Measurements from ENCODE around the gene NSUN6.
"Not testable (repeated sequence)": the region's sequence is repeated elsewhere in the genome, so short reads cannot be mapped to it uniquely, and the experiment has no call there.

Gene NSUN6

GRCh38 chr10:18607503-18608378 lies 43.6 kb downstream of the NSUN6 start:
- no peak for DNase-seq (ENCODE audit: low spot score)

GRCh38 chr10:18606051-18606695 lies 45.2 kb downstream of the NSUN6 start:
- DNase-seq (ENCODE audit: low spot score): no peak

GRCh38 chr10:18601321-18601720 lies 50.1 kb downstream of the NSUN6 start:
- no peak for DNase-seq (ENCODE audit: low spot score)

GRCh38 chr10:18599392-18599791 lies 52.0 kb downstream of the NSUN6 start:
- DNase-seq (ENCODE audit: low spot score): no peak

GRCh38 chr10:18594574-18595156 lies 56.7 kb downstream of the NSUN6 start:
- DNase-seq (ENCODE audit: low spot score): no peak

GRCh38 chr10:18591141-18591540 lies 60.2 kb downstream of the NSUN6 start:
- DNase-seq (ENCODE audit: low spot score): not testable (repeated sequence)

- not testable (repeated sequence) for DNase-seq (ENCODE audit: low spot score)
Observed at GRCh38 chr10:18586637-18587036, 64.8 kb downstream of the NSUN6 start.

GRCh38 chr10:18583575-18584270 lies 67.7 kb downstream of the NSUN6 start:
- no peak for DNase-seq (ENCODE audit: low spot score)

GRCh38 chr10:18582803-18583202 lies 68.6 kb downstream of the NSUN6 start:
- no peak for DNase-seq (ENCODE audit: low spot score)

- no peak for DNase-seq (ENCODE audit: low spot score)
Observed at GRCh38 chr10:18577823-18578685, 73.3 kb downstream of the NSUN6 start.

- DNase-seq (ENCODE audit: low spot score): no peak
Observed at GRCh38 chr10:18576586-18576985, 74.8 kb downstream of the NSUN6 start.

- no peak for DNase-seq (ENCODE audit: low spot score)
Observed at GRCh38 chr10:18572959-18573561, 78.3 kb downstream of the NSUN6 start.

GRCh38 chr10:18571780-18572179 lies 79.6 kb downstream of the NSUN6 start:
- no peak for DNase-seq (ENCODE audit: low spot score)

- no peak for DNase-seq (ENCODE audit: low spot score)
Observed at GRCh38 chr10:18571076-18571475, 80.3 kb downstream of the NSUN6 start.

GRCh38 chr10:18570386-18570785 lies 81.0 kb downstream of the NSUN6 start:
- DNase-seq (ENCODE audit: low spot score): not testable (repeated sequence)

- no peak for DNase-seq (ENCODE audit: low spot score)
Observed at GRCh38 chr10:18567343-18567856, 84.0 kb downstream of the NSUN6 start.

- no peak for DNase-seq (ENCODE audit: low spot score)
Observed at GRCh38 chr10:18566177-18566576, 85.2 kb downstream of the NSUN6 start.

- no peak for DNase-seq (ENCODE audit: low spot score)
Observed at GRCh38 chr10:18565006-18565405, 86.4 kb downstream of the NSUN6 start.

- no peak for DNase-seq (ENCODE audit: low spot score)
Observed at GRCh38 chr10:18563003-18563726, 88.2 kb downstream of the NSUN6 start.
